ENCODE data around the gene CEP152.
A peak's percentile ranks its signal among the peaks of the same experiment; 100 is the strongest.

Gene CEP152

GRCh38 chr15:48855501-48856440, 44.9 kb upstream of the CEP152 start:
- H3K4me3 ChIP-seq (ENCODE audit: low read depth, low read length), result no peak overlapping the region
- TF ChIP-seq ZNF366 (tag by site-specific recombination; conservative IDR thresholded peaks at IDR 0.05), result 0 out of 2 replicates have a peak, but pooled peaks have one; percentile 14
- 0 out of 2 replicates have a peak, but pooled peaks have one; percentile 10 for TF ChIP-seq ZSCAN30 (tag by site-specific recombination; IDR thresholded peaks at IDR 0.05)
- no peak for TF ChIP-seq ZNF610 (tag by site-specific recombination; IDR thresholded peaks at IDR 0.05; ENCODE audit: borderline replicate concordance)
- TF ChIP-seq PRDM10 (tag by site-specific recombination; IDR thresholded peaks at IDR 0.05), result peak; percentile 64
- TF ChIP-seq ZNF394 (tag by site-specific recombination; IDR thresholded peaks at IDR 0.05; ENCODE audit: borderline replicate concordance), result peak; percentile 59; the same call in 1 of the 2 replicates
- TF ChIP-seq ZNF280D (tag by site-specific recombination; IDR thresholded peaks at IDR 0.05), result no peak
- peak; percentile 26; the same call in 1 of the 2 replicates for TF ChIP-seq ZNF585B (tag by site-specific recombination; IDR thresholded peaks at IDR 0.05)
- 0 out of 2 replicates have a peak, but pooled peaks have one; percentile 40 for TF ChIP-seq MZF1 (tag by site-specific recombination; IDR thresholded peaks at IDR 0.05; ENCODE audit: borderline replicate concordance)
- peak; percentile 87; the same call in 1 of the 2 replicates for TF ChIP-seq ZNF660 (tag by site-specific recombination; IDR thresholded peaks at IDR 0.05)
- no peak for TF ChIP-seq ZNF16 (tag by site-specific recombination; IDR thresholded peaks at IDR 0.05; ENCODE audit: low read depth)
- TF ChIP-seq INSM2 (tag by site-specific recombination; IDR thresholded peaks at IDR 0.05), result no peak
- peak; percentile 58 for TF ChIP-seq ZNF654 (tag by site-specific recombination; IDR thresholded peaks at IDR 0.05; ENCODE audit: low read depth)
- TF ChIP-seq FEZF1 (tag by site-specific recombination; IDR thresholded peaks at IDR 0.05), result 0 out of 2 replicates have a peak, but pooled peaks have one; percentile 25
- TF ChIP-seq ZNF202 (tag by site-specific recombination; IDR thresholded peaks at IDR 0.05; ENCODE audit: borderline replicate concordance), result no peak
- TF ChIP-seq CTCF (tag by site-specific recombination; IDR thresholded peaks at IDR 0.05), result 0 out of 2 replicates have a peak, but pooled peaks have one; percentile 17
- TF ChIP-seq ZXDB (tag by site-specific recombination; IDR thresholded peaks at IDR 0.05), result 0 out of 2 replicates have a peak, but pooled peaks have one; percentile 18
- 0 out of 2 replicates have a peak, but pooled peaks have one; percentile 40 for TF ChIP-seq ZBTB21 (tag by site-specific recombination; IDR thresholded peaks at IDR 0.05)
- TF ChIP-seq ZNF473 (tag by site-specific recombination; IDR thresholded peaks at IDR 0.05), result no peak
- H3K27ac ChIP-seq (ENCODE audit: extremely low read depth, low read depth, low read length), result no peak overlapping the region
- peaks cover 4% of the 10 kb centered on the region; the same call in 1 of the 2 replicates for H3K4me1 ChIP-seq (ENCODE audit: control insufficient read depth, insufficient read depth, low read length)
- H3K9me3 ChIP-seq (ENCODE audit: control insufficient read depth, insufficient read depth, low read depth, low read length), result no peaks in the 10 kb centered on the region
- no peaks in the 10 kb centered on the region for H3K36me3 ChIP-seq (ENCODE audit: control insufficient read depth in 2 of 2, insufficient read depth in 1 of 2, low read length in 2 of 2)
- ChIA-PET CTCF (interaction anchor here (0.6 to 1.7 kb wide), 5 partner anchors 178 to 499 kb away, joined by 3 to 4 read pairs (median 3); no protein-coding TSS in a partner anchor), POLR2A (no interaction called here)

All from HEK293 (cell line).